WERI-Rb-1 (cell line): Measurements from ENCODE around the gene PLEKHG4B.

Experiments used
- DNase-seq: peaks from one replicate; pipeline ENCODE4 v3.0.0-alpha.2; 2020
- H3K27ac ChIP-seq: fragments of 250-450 bp; sonication (Bioruptor Pico); 2 replicates; pipeline ENCODE4 v1.5.1; 2020; ENCODE audit warnings: mild to moderate bottlenecking, moderate library complexity
- H3K27me3 ChIP-seq: fragments of 250-450 bp; sonication (Bioruptor Pico); 2 replicates; pipeline ENCODE4 v1.5.1; 2021; ENCODE audit warnings: mild to moderate bottlenecking, low read depth, moderate library complexity; ENCODE audit not compliant: insufficient read depth, severe bottlenecking
- H3K36me3 ChIP-seq: fragments of 250-450 bp; sonication (Bioruptor Pico); 2 replicates; pipeline ENCODE4 v1.5.1; 2020; ENCODE audit warnings: mild to moderate bottlenecking, moderate library complexity
- H3K4me3 ChIP-seq: 2 replicates; pipeline ENCODE4 v1.5.1; 2011; ENCODE audit warnings: low read depth, mild to moderate bottlenecking, control low read depth, low read length
- H3K9me3 ChIP-seq: fragments of 250-450 bp; sonication (Bioruptor Pico); 2 replicates; pipeline ENCODE4 v1.5.1; 2021; ENCODE audit warnings: mild to moderate bottlenecking, moderate library complexity; ENCODE audit not compliant: severe bottlenecking
- TF ChIP-seq, protein P1 (sequence below): IDR thresholded peaks from 2 replicates; pipeline ENCODE4 v1.5.1; 2011; ENCODE audit warnings: low read depth, mild to moderate bottlenecking, control low read depth, inconsistent platforms, low read length

PLEKHG4B gene

DNA sequence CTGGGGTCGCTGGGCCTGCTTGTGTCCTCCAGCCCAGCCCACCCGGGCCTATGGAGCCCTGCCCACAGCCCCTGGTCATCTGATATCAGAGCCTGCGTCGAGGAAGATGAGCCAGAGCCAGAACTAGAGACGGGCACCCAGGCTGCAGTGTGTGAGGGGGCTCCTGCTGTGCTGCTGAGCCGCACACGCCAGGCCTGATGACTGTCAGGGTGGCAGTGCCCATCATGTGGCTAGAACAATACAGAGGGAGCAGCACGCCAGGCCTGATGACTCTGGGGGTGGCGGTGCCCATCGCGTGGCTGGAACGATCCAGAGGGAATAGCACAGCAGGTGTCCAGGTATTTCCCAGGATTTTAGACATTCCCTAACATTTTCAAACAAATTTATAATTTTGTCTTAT, 90.2 kb downstream of the PLEKHG4B start:
- Histone ChIP-seq H3K27ac (no peak overlapping the region), H3K36me3 (no peaks in the 10 kb centered on the region), H3K9me3 (no peaks in the 10 kb centered on the region), H3K27me3 (peaks cover 4% of the 10 kb centered on the region), H3K4me3 (no peak overlapping the region)
- TF ChIP-seq, protein P1, sequence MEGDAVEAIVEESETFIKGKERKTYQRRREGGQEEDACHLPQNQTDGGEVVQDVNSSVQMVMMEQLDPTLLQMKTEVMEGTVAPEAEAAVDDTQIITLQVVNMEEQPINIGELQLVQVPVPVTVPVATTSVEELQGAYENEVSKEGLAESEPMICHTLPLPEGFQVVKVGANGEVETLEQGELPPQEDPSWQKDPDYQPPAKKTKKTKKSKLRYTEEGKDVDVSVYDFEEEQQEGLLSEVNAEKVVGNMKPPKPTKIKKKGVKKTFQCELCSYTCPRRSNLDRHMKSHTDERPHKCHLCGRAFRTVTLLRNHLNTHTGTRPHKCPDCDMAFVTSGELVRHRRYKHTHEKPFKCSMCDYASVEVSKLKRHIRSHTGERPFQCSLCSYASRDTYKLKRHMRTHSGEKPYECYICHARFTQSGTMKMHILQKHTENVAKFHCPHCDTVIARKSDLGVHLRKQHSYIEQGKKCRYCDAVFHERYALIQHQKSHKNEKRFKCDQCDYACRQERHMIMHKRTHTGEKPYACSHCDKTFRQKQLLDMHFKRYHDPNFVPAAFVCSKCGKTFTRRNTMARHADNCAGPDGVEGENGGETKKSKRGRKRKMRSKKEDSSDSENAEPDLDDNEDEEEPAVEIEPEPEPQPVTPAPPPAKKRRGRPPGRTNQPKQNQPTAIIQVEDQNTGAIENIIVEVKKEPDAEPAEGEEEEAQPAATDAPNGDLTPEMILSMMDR, result no peak
- no peak for DNase-seq

DNA sequence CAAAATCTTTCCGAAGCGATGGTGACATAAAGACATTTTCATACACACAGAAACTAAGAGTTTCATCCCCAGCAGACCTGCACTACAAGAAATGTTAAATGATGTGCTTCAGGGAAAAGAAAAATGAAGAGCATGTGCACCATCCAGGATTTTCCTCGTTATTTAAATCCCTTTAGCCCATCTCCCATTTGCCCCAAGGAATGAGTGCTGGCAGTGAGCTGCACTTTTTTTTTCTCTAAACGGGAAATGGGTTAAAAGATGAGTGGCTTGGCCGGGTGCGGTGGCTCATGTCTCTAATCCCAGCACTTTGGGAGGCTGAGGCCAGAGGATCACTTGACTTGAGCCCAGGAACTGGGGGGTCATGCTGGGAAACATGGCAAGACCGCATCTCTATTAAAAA, 92.5 kb downstream of the PLEKHG4B start:
- Histone ChIP-seq H3K27ac (no peak overlapping the region), H3K4me3 (no peak overlapping the region), H3K27me3 (peaks cover 4% of the 10 kb centered on the region), H3K9me3 (no peaks in the 10 kb centered on the region), H3K36me3 (no peaks in the 10 kb centered on the region)
- DNase-seq, result no peak
- TF ChIP-seq, protein P1, result no peak

DNA sequence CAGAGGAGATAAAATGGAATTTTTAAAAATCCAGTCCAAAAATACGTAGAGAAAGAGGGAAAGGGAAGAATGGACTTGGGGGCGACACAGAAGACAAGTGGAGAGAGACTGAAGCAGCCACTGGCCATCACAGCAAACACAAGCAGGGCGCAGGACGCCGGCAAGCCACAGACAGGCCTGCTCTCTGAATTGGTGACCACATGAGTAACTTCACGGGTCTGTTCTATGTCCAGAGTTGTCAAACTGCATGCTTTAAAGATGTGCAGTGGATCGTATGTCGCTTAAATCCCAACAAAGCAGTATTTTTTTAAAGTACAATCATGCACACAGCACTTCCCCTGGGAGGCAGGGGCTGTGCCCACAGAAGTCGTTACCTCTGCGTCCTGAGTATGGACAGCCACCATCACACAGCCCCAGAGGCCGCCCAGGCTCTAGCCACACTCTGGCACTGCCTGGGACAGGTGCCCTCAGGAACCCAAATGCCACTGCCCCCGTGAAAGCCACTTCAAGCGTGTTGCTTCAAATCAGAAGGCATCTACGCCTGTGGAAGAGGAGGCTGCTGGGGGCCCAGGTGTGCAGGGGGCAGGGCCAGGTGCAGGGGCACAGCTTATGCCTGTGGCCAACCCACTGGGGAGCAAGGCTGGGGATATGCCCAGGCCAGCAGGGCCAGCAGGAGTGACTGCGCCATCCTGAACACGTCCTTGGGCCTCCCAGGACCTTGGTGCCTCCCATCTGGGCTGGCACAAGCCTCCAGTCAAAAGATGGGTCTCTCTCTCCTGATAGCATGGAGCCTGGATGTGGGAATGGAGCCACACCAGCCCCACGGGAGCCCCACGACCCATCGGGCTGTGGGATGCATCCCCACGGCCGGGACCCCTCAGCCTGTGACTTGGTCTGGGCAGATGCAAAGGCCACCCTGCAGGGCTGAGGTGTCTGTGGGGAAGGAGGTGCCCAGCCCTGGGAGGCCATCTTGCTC, 93.4 kb downstream of the PLEKHG4B start:
- H3K4me3 ChIP-seq, result no peak overlapping the region
- no peaks in the 10 kb centered on the region for H3K27me3 ChIP-seq
- TF ChIP-seq, protein P1, result no peak
- no peak overlapping the region for H3K27ac ChIP-seq
- no peak for DNase-seq
- H3K9me3 ChIP-seq, result no peaks in the 10 kb centered on the region
- H3K36me3 ChIP-seq, result no peaks in the 10 kb centered on the region

DNA sequence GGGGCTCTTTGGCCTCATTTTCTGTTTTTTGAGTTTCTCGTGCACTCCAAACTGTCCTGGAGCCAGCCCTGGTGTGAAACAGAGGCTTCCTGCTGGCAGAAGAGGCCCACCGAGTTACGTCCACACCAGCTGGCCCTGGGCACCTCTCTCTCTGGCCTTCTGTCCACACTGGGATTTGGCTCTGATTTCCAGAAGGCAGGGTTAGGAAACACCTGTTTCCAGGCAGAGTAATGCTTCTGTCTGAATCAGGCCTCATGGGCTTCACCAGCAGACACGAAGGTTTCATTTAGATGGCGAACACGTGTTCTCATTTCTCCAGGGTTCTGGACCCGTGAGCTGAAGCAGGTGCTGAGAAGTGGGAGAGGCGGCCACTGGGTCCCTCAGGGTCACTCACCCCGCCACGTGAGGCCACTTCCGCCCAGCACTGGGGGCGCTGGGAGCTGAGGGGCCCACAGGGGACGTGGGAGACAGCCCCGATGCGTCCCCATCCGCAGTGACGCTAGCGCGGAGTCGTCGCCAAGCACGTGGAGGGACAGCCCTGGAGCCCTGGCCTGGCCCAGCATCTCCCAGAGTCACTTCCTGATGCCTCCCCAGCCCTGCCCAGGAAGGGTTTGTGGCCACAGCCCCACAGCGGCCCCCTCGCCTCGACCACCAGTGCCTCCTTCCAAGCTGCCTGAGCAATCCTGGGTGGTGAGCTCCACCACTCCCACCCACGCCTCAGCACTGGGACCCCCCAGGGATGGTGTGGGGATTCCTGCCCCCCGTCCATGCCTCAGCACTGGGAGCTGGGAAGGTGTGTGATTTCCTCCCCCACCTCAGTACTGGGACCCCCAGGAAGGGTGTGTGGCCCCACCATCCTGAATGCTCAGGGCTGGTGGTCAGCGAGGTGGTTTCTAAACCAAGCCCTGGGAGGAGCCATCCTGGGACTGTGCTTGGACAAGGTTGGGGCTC, 94.4 kb downstream of the PLEKHG4B start:
- Histone ChIP-seq H3K9me3 (no peaks in the 10 kb centered on the region), H3K27ac (no peak overlapping the region), H3K36me3 (no peaks in the 10 kb centered on the region), H3K27me3 (no peaks in the 10 kb centered on the region), H3K4me3 (no peak overlapping the region)
- TF ChIP-seq, protein P1, result no peak
- DNase-seq, result no peak

DNA sequence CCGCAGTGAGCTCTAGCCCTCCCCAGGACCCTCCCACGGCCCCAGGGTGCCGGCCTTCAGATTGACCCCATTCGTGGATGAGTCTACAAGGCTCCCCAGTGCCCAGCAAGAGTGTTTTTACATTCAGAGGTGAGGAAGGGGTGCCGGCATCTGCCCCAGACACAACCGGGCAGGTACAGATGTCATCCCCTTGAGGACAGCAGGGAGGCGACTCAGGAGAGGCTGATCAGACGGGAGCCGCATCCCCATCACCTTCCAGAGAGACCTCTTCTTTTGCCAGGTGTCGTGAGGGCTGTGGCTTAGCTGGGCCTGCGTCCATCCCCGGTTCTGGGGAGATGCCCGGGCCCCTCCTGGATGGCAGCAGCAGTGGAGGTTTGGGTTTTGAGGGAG, 95.1 kb downstream of the PLEKHG4B start:
- H3K9me3 ChIP-seq, result no peaks in the 10 kb centered on the region
- no peak for DNase-seq
- H3K27me3 ChIP-seq, result no peaks in the 10 kb centered on the region
- no peaks in the 10 kb centered on the region for H3K36me3 ChIP-seq
- TF ChIP-seq, protein P1, result no peak
- no peak overlapping the region for H3K4me3 ChIP-seq
- no peak overlapping the region for H3K27ac ChIP-seq
